PC-3 (cell line): Measurements from ENCODE around the gene PSME4.
"Not testable (repeated sequence)": the region's sequence is repeated elsewhere in the genome, so short reads cannot be mapped to it uniquely, and the experiment has no call there.

Source experiments
- CTCF ChIP-seq: fragments of 300-600 bp; sonication (generic); conservative IDR thresholded peaks from 2 replicates; pipeline ENCODE4 v1.5.1; 2017; ENCODE audit warnings: antibody characterized with exemption, low read depth, mild to moderate bottlenecking, low read length
- EZH2phosphoT487 ChIP-seq: fragments of 300-600 bp; sonication (generic); IDR thresholded peaks from 2 replicates; pipeline ENCODE4 v1.6.1; 2018; ENCODE audit warnings: mild to moderate bottlenecking, antibody characterized with exemption, low read length, borderline replicate concordance

GRCh38 chr2:53926321-53926720 is 44.5 kb downstream of the PSME4 start:
- TF ChIP-seq CTCF, EZH2phosphoT487: not testable (repeated sequence)
